Measurements from ENCODE around the gene CCDC186.

Gene CCDC186

GRCh38 chr10:114215033-114215432 is 41.0 kb upstream of the CCDC186 start:
- Histone ChIP-seq H3K27me3 (ENCODE audit: insufficient read depth, low read depth) (no peaks in the 10 kb centered on the region), H3K9ac (no peak overlapping the region), H4K20me1 (ENCODE audit: insufficient read depth) (no peaks in the 10 kb centered on the region), H3K4me2 (no peak overlapping the region), H3K4me1 (ENCODE audit: low read depth, poor library complexity, severe bottlenecking) (peaks cover 5% of the 10 kb centered on the region), H3K27ac (no peak overlapping the region), H2AFZ (ENCODE audit: low read depth) (no peak overlapping the region), H3K4me3 (IDR thresholded peaks at IDR 0.05; ENCODE audit: insufficient read depth, low read depth, low read length) (no peak overlapping the region), H3K79me2 (ENCODE audit: insufficient read depth, low read depth) (no peaks in the 10 kb centered on the region), H3K36me3 (ENCODE audit: insufficient read depth) (no peaks in the 10 kb centered on the region)
- no peak for TF ChIP-seq CTCF (conservative IDR thresholded peaks at IDR 0.05; ENCODE audit: low read depth, low read length)

GRCh38 chr10:114212153-114212552 is 38.1 kb upstream of the CCDC186 start:
- Histone ChIP-seq H3K4me2 (no peak overlapping the region), H3K9ac (no peak overlapping the region), H3K4me1 (ENCODE audit: low read depth, poor library complexity, severe bottlenecking) (no peaks in the 10 kb centered on the region), H4K20me1 (ENCODE audit: insufficient read depth) (no peaks in the 10 kb centered on the region), H3K27ac (no peak overlapping the region), H3K36me3 (ENCODE audit: insufficient read depth) (no peaks in the 10 kb centered on the region), H3K4me3 (IDR thresholded peaks at IDR 0.05; ENCODE audit: insufficient read depth, low read depth, low read length) (no peak overlapping the region), H3K27me3 (ENCODE audit: insufficient read depth, low read depth) (no peaks in the 10 kb centered on the region), H3K79me2 (ENCODE audit: insufficient read depth, low read depth) (no peaks in the 10 kb centered on the region), H2AFZ (ENCODE audit: low read depth) (no peak overlapping the region)
- no peak for TF ChIP-seq CTCF (conservative IDR thresholded peaks at IDR 0.05; ENCODE audit: low read depth, low read length)

DNA sequence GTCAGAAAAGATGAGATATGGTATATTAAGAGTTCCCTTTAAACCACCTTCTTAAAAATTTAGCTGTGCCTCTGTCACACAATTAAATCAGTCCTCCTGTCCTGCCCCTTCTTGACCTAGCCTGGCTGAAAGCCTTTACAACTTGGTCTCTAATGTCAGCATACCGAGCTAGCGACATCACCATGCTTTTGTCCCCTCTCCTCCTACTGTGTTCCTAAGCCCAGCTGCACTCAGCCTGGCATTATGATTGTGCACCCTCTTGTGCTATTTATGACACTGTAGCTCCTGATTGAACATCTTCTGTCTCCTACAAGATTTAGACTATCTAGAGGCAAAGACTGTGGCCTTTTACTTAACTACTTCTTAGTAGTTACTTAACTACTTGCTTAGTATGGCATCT is 34.3 kb upstream of the CCDC186 start:
- Histone ChIP-seq H3K27me3 (ENCODE audit: insufficient read depth, low read depth) (no peaks in the 10 kb centered on the region), H3K36me3 (ENCODE audit: insufficient read depth) (no peaks in the 10 kb centered on the region), H3K4me3 (IDR thresholded peaks at IDR 0.05; ENCODE audit: insufficient read depth, low read depth, low read length) (no peak overlapping the region), H3K9ac (no peak overlapping the region), H3K79me2 (ENCODE audit: insufficient read depth, low read depth) (no peaks in the 10 kb centered on the region), H4K20me1 (ENCODE audit: insufficient read depth) (no peaks in the 10 kb centered on the region), H3K4me1 (ENCODE audit: low read depth, poor library complexity, severe bottlenecking) (no peaks in the 10 kb centered on the region), H3K27ac (no peak overlapping the region), H3K4me2 (no peak overlapping the region), H2AFZ (ENCODE audit: low read depth) (no peak overlapping the region)
- no peak for TF ChIP-seq CTCF (conservative IDR thresholded peaks at IDR 0.05; ENCODE audit: low read depth, low read length)

DNA sequence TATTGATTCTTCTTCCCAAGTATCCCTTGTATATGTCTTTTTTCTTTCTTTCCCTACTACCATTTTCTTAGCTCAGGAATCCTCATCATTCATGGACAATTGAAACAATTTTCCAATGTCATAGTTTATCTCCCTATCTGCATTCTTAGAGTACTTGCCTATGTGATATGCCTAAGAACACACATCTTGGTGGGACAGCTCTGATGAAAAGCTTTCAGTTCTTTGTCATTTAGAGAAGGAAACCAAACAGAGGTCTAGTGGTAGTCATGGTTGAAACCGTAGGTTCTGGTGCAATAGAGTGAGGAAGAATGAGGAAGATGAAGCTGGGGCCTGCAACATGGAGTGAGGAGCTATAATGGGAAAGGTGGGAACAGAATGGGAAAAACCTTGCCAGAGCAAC is 33.3 kb upstream of the CCDC186 start:
- H3K27ac ChIP-seq, result no peak overlapping the region
- no peaks in the 10 kb centered on the region for H3K79me2 ChIP-seq (ENCODE audit: insufficient read depth, low read depth)
- no peaks in the 10 kb centered on the region for H3K4me1 ChIP-seq (ENCODE audit: low read depth, poor library complexity, severe bottlenecking)
- H3K4me2 ChIP-seq, result no peak overlapping the region
- H4K20me1 ChIP-seq (ENCODE audit: insufficient read depth), result no peaks in the 10 kb centered on the region
- H3K9ac ChIP-seq, result no peak overlapping the region
- TF ChIP-seq CTCF (conservative IDR thresholded peaks at IDR 0.05; ENCODE audit: low read depth, low read length), result no peak
- no peak overlapping the region for H3K4me3 ChIP-seq (IDR thresholded peaks at IDR 0.05; ENCODE audit: insufficient read depth, low read depth, low read length)
- H3K27me3 ChIP-seq (ENCODE audit: insufficient read depth, low read depth), result no peaks in the 10 kb centered on the region
- no peaks in the 10 kb centered on the region for H3K36me3 ChIP-seq (ENCODE audit: insufficient read depth)
- H2AFZ ChIP-seq (ENCODE audit: low read depth), result no peak overlapping the region

DNA sequence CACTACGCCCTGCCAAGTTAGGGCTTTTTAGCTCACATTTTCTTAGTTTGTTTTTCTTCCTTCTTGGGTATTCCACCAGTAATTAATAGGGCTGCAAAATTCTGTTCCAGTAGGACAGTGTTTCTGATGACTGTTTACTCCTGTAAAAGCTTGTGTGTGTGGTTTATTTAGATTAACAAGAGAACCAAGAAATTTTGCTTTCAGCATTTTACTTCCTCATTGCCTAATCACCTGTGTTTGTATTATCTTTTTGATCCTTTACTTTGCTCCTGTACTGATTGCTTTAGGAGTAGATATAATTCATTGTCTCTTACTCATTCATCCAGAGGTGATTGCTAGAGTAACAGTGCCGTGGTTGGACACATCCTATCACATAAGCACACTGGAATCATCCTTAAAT is 32.9 kb upstream of the CCDC186 start:
- no peak overlapping the region for H2AFZ ChIP-seq (ENCODE audit: low read depth)
- no peak overlapping the region for H3K4me2 ChIP-seq
- H4K20me1 ChIP-seq (ENCODE audit: insufficient read depth), result no peaks in the 10 kb centered on the region
- H3K4me3 ChIP-seq (IDR thresholded peaks at IDR 0.05; ENCODE audit: insufficient read depth, low read depth, low read length), result no peak overlapping the region
- H3K9ac ChIP-seq, result no peak overlapping the region
- TF ChIP-seq CTCF (conservative IDR thresholded peaks at IDR 0.05; ENCODE audit: low read depth, low read length), result no peak
- H3K4me1 ChIP-seq (ENCODE audit: low read depth, poor library complexity, severe bottlenecking), result no peaks in the 10 kb centered on the region
- H3K79me2 ChIP-seq (ENCODE audit: insufficient read depth, low read depth), result no peaks in the 10 kb centered on the region
- H3K36me3 ChIP-seq (ENCODE audit: insufficient read depth), result no peaks in the 10 kb centered on the region
- H3K27me3 ChIP-seq (ENCODE audit: insufficient read depth, low read depth), result no peaks in the 10 kb centered on the region
- no peak overlapping the region for H3K27ac ChIP-seq
